ENCODE results near the gene SPRED1.

The SPRED1 gene

DNA sequence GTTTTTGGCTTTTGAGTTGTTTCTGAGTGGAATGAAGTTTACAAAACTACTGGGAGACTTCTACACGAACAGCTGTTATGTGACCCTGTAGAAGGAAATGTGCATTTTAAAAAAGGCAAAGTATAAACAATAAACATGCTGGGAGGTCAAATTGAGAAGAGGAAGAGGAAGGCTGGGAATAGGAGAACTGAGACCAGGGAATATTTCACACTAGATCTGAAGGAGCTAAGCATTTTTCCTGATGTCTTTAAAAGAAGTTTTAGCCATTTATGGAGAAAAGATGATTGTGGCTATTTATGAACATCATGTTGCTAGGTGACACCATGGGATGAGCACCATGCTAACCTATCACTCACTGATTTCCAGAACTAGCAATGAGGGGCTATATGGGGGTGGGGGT is 125.0 kb downstream of the SPRED1 start:
- TF ChIP-seq GATA2 (IDR thresholded peaks at IDR 0.05; ENCODE audit: low read depth, low read length): no peak
- no peak for TF ChIP-seq GATA3 (IDR thresholded peaks at IDR 0.05; ENCODE audit: low read depth, low read length)

DNA sequence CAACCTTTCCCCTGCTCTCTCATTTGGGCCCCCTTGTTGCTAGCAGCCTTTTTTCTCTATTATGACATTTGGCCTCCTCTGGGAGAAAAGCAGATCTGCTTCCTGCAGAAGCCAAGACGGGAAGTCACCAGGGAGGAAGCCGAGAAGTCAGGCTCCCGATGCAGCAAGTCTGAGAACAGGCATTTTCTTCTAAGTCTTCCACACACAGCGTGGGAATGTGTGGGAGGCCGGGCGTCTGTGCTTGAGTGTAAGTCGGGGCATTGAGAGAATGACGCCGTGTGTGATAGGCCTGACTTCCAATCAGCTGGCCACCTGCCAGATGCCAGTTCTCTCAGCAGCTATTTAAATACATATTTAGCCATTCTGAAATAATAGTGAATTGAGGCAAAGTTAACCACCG is 125.5 kb downstream of the SPRED1 start:
- TF ChIP-seq GATA3 (IDR thresholded peaks at IDR 0.05; ENCODE audit: low read depth, low read length) (no peak), GATA2 (IDR thresholded peaks at IDR 0.05; ENCODE audit: low read depth, low read length) (no peak)

DNA sequence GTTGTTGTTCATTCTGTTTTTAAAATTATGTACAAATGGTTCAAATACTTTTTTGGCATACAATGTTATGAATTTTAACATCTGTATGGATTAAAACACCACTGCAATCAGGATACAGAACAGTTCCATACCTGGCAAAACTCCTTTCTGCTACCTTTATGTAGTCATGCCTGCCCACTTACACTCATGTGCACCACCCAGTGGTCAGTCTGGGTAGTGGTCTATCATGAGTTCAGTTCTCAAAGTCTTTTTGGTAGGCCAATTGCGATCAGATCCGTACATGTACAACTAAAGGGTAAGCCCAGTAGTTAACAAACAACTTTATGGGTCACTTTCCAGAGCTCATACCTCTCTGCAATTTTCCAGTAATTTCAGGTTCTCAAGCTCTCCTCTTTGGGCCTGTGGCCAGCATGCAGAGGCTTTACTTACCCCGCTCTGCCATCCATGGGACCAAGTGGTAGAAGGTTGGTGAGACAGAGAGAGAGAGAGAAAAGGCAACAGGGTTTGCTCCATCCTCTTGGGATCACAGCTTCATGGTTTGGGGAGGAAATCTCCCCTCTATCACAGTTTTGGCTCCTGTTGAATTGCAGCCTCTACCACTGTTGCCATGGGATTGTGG is 137.4 kb downstream of the SPRED1 start:
- TF ChIP-seq GATA3 (IDR thresholded peaks at IDR 0.05; ENCODE audit: low read depth, low read length): no peak
- no peak for TF ChIP-seq GATA2 (IDR thresholded peaks at IDR 0.05; ENCODE audit: low read depth, low read length)

DNA sequence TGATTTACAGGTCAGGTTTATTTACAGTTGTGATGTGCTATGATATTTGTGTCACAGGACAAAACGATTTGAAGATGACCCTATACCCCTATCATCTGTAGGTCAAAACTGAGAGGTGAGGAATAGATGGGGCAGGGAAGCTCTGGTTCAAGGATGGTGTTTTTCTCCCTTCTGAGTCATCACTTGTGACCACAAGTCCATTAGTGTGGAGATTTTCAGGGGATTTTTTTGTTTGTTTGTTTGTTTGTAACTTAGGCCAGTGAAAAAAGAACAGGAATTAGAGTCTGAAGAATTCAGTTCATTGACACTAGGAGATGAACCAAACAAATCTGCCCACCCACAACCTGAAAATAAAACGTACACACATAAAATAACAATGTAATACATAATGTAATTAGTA is 138.6 kb downstream of the SPRED1 start:
- TF ChIP-seq GATA3 (IDR thresholded peaks at IDR 0.05; ENCODE audit: low read depth, low read length): no peak
- no peak for TF ChIP-seq GATA2 (IDR thresholded peaks at IDR 0.05; ENCODE audit: low read depth, low read length)

DNA sequence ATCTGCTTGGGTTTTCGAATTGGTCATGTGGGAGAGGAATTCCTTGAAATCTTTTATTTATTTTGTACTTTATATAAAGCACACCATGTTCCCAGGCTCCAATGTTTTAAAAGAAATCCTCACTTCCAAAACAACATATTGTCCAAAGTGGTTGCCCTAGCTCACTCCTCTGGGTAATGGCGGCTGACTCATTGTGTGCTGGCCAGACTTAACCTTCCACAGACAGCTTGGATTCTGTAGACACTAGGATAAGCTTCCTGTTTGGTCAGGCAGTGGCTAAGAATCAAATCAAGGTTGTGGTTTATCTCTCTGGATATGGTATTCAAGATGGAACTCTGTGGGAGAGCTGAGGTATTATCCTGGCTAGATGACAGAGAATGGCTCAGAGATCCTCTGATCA is 145.5 kb downstream of the SPRED1 start:
- TF ChIP-seq GATA2 (IDR thresholded peaks at IDR 0.05; ENCODE audit: low read depth, low read length) (no peak), GATA3 (IDR thresholded peaks at IDR 0.05; ENCODE audit: low read depth, low read length) (no peak)

DNA sequence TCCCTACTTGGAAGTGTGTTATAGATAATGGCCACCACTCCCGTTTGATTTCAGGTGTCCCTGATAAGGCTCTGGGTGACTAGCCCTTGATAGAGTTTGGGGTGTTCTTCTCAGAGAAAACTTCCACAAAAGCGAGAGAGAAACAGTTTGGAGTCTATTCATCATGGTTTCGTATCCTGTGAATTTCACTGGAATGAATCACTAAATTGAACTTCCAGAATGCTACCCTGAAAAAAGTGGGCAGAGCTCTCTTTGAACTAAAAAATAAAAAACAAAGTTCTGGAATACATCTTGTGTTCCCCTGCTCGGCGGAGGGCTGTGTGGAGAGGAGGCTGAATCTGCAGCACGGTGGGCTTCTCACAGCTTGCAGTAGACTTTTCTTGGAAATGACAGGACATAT is 148.5 kb downstream of the SPRED1 start:
- TF ChIP-seq GATA3 (IDR thresholded peaks at IDR 0.05; ENCODE audit: low read depth, low read length) (no peak), GATA2 (IDR thresholded peaks at IDR 0.05; ENCODE audit: low read depth, low read length) (no peak)

DNA sequence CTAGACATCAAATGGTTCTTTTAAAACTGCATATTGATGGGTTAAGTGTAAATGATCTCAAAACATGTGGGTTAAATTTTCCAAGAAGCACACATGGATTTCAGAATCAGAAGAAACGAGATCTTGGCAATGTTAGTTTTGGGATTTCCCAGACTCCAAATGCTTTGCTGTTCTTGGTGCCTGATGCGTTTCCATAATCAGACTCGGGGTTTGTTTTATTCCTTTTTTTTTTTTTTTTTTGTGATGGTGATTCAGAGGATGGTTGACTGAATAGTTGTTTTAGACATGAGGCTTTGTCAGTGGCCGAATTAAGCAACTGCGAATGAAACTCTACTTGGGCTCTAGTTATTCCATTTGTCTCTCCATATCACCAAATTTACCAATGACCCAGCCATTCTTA is 149.1 kb downstream of the SPRED1 start:
- no peak for TF ChIP-seq GATA2 (IDR thresholded peaks at IDR 0.05; ENCODE audit: low read depth, low read length)
- TF ChIP-seq GATA3 (IDR thresholded peaks at IDR 0.05; ENCODE audit: low read depth, low read length): no peak

DNA sequence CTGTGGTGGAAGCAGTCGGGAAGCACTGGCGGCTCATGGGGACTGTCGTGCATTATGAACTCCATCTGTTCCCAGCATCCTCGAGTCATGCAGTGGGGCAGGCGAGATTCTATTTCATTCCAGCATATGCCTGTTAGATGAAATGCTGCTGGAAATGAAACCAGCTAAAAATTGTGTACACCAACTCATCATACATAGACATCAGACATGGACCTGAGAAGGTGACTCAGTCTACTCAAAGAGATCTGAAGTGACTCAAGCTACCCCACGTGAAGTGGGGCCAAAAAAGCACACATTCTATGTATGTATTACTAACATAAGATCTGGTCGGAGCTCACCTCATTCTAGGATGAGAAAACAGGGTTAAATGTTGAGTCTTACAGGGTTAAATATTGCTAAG is 153.8 kb downstream of the SPRED1 start:
- TF ChIP-seq GATA2 (IDR thresholded peaks at IDR 0.05; ENCODE audit: low read depth, low read length) (no peak), GATA3 (IDR thresholded peaks at IDR 0.05; ENCODE audit: low read depth, low read length) (no peak)
